Stimulated activated CD8-positive, alpha-beta memory T cell treated with anti-CD3 and anti-CD28 coated beads, Interleukin-7, amount 100 ng/mL, for 1 hour (primary cell): Measurements from ENCODE around the gene CEACAM16.
A peak's percentile ranks its signal among the peaks of the same experiment; 100 is the strongest.
"Not testable (repeated sequence)": the region's sequence is repeated elsewhere in the genome, so short reads cannot be mapped to it uniquely, and the experiment has no call there.

Source experiments
- DNase-seq, 2 donors: peaks; one replicate each; pipeline ENCODE4 v3.0.0-alpha.2; 2020; ENCODE audit warnings: low read depth in 2 of 2

CEACAM16 gene

GRCh38 chr19:44677019-44677811 is 21.7 kb upstream of the CEACAM16 start:
- DNase-seq: no peak

- no peak for DNase-seq
These were observed 18.4 kb upstream of the CEACAM16 start for GRCh38 chr19:44680536-44680935.

- DNase-seq: no peak
These were observed 16.8 kb upstream of the CEACAM16 start for GRCh38 chr19:44681992-44682790.

GRCh38 chr19:44682807-44683206 is 16.1 kb upstream of the CEACAM16 start:
- no peak for DNase-seq

GRCh38 chr19:44683434-44684210 is 15.3 kb upstream of the CEACAM16 start:
- DNase-seq: no peak

GRCh38 chr19:44684396-44684795 is 14.6 kb upstream of the CEACAM16 start:
- not testable (repeated sequence) for DNase-seq

- DNase-seq: no peak
These were observed 13.8 kb upstream of the CEACAM16 start for GRCh38 chr19:44684892-44685863.

- no peak for DNase-seq
These were observed 13.1 kb upstream of the CEACAM16 start for GRCh38 chr19:44685877-44686276.

- no peak for DNase-seq
These were observed 12.1 kb upstream of the CEACAM16 start for GRCh38 chr19:44686896-44687295.

- DNase-seq: no peak
These were observed 11.1 kb upstream of the CEACAM16 start for GRCh38 chr19:44687888-44688287.

GRCh38 chr19:44689290-44690130 is 9.4 kb upstream of the CEACAM16 start:
- DNase-seq: peak; percentile 48 to 72

- DNase-seq: no peak
These were observed 8.9 kb upstream of the CEACAM16 start for GRCh38 chr19:44690131-44690440.

GRCh38 chr19:44692379-44692721 is 6.6 kb upstream of the CEACAM16 start:
- DNase-seq: no peak

- no peak for DNase-seq
These were observed 4.8 kb upstream of the CEACAM16 start for GRCh38 chr19:44694184-44694579.

- no peak for DNase-seq
These were observed 1.8 kb upstream of the CEACAM16 start for GRCh38 chr19:44696939-44697669.

- no peak for DNase-seq
These were observed 1.3 kb upstream of the CEACAM16 start for GRCh38 chr19:44697670-44698034.

- no peak for DNase-seq
These were observed 1.6 kb downstream of the CEACAM16 start for GRCh38 chr19:44700547-44700946.

GRCh38 chr19:44701228-44701627 is 2.3 kb downstream of the CEACAM16 start:
- no peak for DNase-seq

- DNase-seq: no peak
These were observed 3.7 kb downstream of the CEACAM16 start for GRCh38 chr19:44702551-44703176.
